ENCODE results near the gene ZNF587. TPM values are rescaled to one million over a fixed set of nuclear protein-coding genes. Genes with fewer than 3 reads are reported as not detected.
"Not testable (repeated sequence)": the region's sequence is repeated elsewhere in the genome, so short reads cannot be mapped to it uniquely, and the experiment has no call there.

ZNF587 gene
- total RNA-seq, 1 experiment from 2014 or later: 25.9 TPM

GRCh38 chr19:57847164-57847563, 2.5 kb upstream of the ZNF587 start:
- H4K20me1 ChIP-seq (ENCODE audit: insufficient read depth); H3K4me2 ChIP-seq (ENCODE audit: low read length); H3K27ac ChIP-seq (ENCODE audit: low read depth, low read length); RAD21 ChIA-PET (ENCODE audit: low non-redundant PET in 1 of 2, low total read pairs in 2 of 2, uncharacterized antibody in 2 of 2, unreplicated experiment in 2 of 2); H2AFZ ChIP-seq (ENCODE audit: low read depth, low read length, poor library complexity, severe bottlenecking); H3K9me2 ChIP-seq (ENCODE audit: insufficient read depth); H3K4me3 ChIP-seq (replicated peaks in 1 of 2; ENCODE audit: low read depth in 1 of 2, low read length in 2 of 2); POLR2A ChIA-PET; DNase-seq (ENCODE audit: low read depth, low spot score); H3K27me3 ChIP-seq (ENCODE audit: insufficient read depth, low read length); ATAC-seq; intact Hi-C loops (cut with micrococcal nuclease); CTCF ChIA-PET; H3K9ac ChIP-seq (ENCODE audit: low read length); H3K9me3 ChIP-seq (ENCODE audit: control insufficient read depth in 1 of 2, insufficient read depth in 1 of 2, low read depth in 1 of 2, low read length in 2 of 2); H3K4me1 ChIP-seq (ENCODE audit: control insufficient read depth in 1 of 2, insufficient read depth in 2 of 2, low read length in 2 of 2); BruUV-seq (replicated peaks): not testable (repeated sequence)
- H3K79me2 ChIP-seq (ENCODE audit: insufficient read depth, low read length): peaks cover 79% of the 10 kb centered on the region
- peaks cover 2 to 12% of the 10 kb centered on the region in 2 experiments; a peak in 3 of 4 replicates for H3K36me3 ChIP-seq (ENCODE audit: control insufficient read depth in 1 of 2, insufficient read depth in 2 of 2, low read length in 2 of 2)

GRCh38 chr19:57849162-57849665, 445 bp upstream of the ZNF587 start:
- Histone ChIP-seq H3K4me2 (ENCODE audit: low read length) (peak overlapping the region; percentile 83), H3K79me2 (ENCODE audit: insufficient read depth, low read length) (peaks cover 79% of the 10 kb centered on the region), H3K4me3 (replicated peaks in 1 of 2; ENCODE audit: low read depth in 1 of 2, low read length in 2 of 2) (peak overlapping the region; percentile 81 to 85; a peak in 3 of 4 replicates), H3K9ac (ENCODE audit: low read length) (peak overlapping the region; percentile 88; the same call in 1 of the 2 replicates)
- BruUV-seq (replicated peaks); H3K9me3 ChIP-seq (ENCODE audit: control insufficient read depth in 1 of 2, insufficient read depth in 1 of 2, low read depth in 1 of 2, low read length in 2 of 2); POLR2A ChIA-PET; H3K27me3 ChIP-seq (ENCODE audit: insufficient read depth, low read length); intact Hi-C loops (cut with micrococcal nuclease); H3K9me2 ChIP-seq (ENCODE audit: insufficient read depth); H3K27ac ChIP-seq (ENCODE audit: low read depth, low read length); RAD21 ChIA-PET (ENCODE audit: low non-redundant PET in 1 of 2, low total read pairs in 2 of 2, uncharacterized antibody in 2 of 2, unreplicated experiment in 2 of 2); H3K36me3 ChIP-seq (ENCODE audit: control insufficient read depth in 1 of 2, insufficient read depth in 2 of 2, low read length in 2 of 2); CTCF ChIA-PET; H3K4me1 ChIP-seq (ENCODE audit: control insufficient read depth in 1 of 2, insufficient read depth in 2 of 2, low read length in 2 of 2); H2AFZ ChIP-seq (ENCODE audit: low read depth, low read length, poor library complexity, severe bottlenecking); H4K20me1 ChIP-seq (ENCODE audit: insufficient read depth); DNase-seq (ENCODE audit: low read depth, low spot score): not testable (repeated sequence)
- peak; percentile 68 for ATAC-seq

GRCh38 chr19:57850553-57851017, 926 bp downstream of the ZNF587 start:
- H4K20me1 ChIP-seq (ENCODE audit: insufficient read depth): peaks cover 3% of the 10 kb centered on the region; the same call in 1 of the 2 replicates
- POLR2A ChIA-PET: no interaction called here
- peak overlapping the region; percentile 83 for H3K4me2 ChIP-seq (ENCODE audit: low read length)
- no peak for TF ChIP-seq POLR2A (IDR thresholded peaks at IDR 0.05; ENCODE audit: borderline replicate concordance, extremely low read depth, insufficient read depth, insufficient read length)
- no peak for TF ChIP-seq JUND (IDR thresholded peaks at IDR 0.05)
- TF ChIP-seq CEBPB (IDR thresholded peaks at IDR 0.05; ENCODE audit: low read depth): no peak
- no peak for TF ChIP-seq EZH2 (IDR thresholded peaks at IDR 0.05)
- no peak for TF ChIP-seq CTCF (IDR thresholded peaks at IDR 0.05 in 2 of 3, conservative IDR thresholded peaks at IDR 0.05 in 1 of 3; ENCODE audit: borderline replicate concordance in 1 of 3, insufficient read depth in 1 of 3, low read depth in 2 of 3, low read length in 2 of 3)
- no peak for TF ChIP-seq SP1 (IDR thresholded peaks at IDR 0.05; ENCODE audit: low read depth)
- no peak for TF ChIP-seq ZFX (IDR thresholded peaks at IDR 0.05)
- TF ChIP-seq REST (IDR thresholded peaks at IDR 0.05; ENCODE audit: low read depth): no peak
- no peak for TF ChIP-seq FOSL1 (IDR thresholded peaks at IDR 0.05; ENCODE audit: low read depth)
- H3K4me1 ChIP-seq (ENCODE audit: control insufficient read depth in 1 of 2, insufficient read depth in 2 of 2, low read length in 2 of 2): peaks cover 2 to 7% of the 10 kb centered on the region in 2 experiments; a peak in 2 of 4 replicates
- H3K4me3 ChIP-seq (replicated peaks in 1 of 2; ENCODE audit: low read depth in 1 of 2, low read length in 2 of 2): peak overlapping the region; percentile 81 to 85
- H3K9me3 ChIP-seq (ENCODE audit: control insufficient read depth in 1 of 2, insufficient read depth in 1 of 2, low read depth in 1 of 2, low read length in 2 of 2): no peaks in the 10 kb centered on the region
- H3K79me2 ChIP-seq (ENCODE audit: insufficient read depth, low read length): peaks cover 77% of the 10 kb centered on the region
- RAD21 ChIA-PET (ENCODE audit: low non-redundant PET in 1 of 2, low total read pairs in 2 of 2, uncharacterized antibody in 2 of 2, unreplicated experiment in 2 of 2): no interaction called here
- H2AFZ ChIP-seq (ENCODE audit: low read depth, low read length, poor library complexity, severe bottlenecking): no peak overlapping the region
- CTCF ChIA-PET: no interaction called here
- DNase-seq (ENCODE audit: low read depth, low spot score): no peak
- no peaks in the 10 kb centered on the region for H3K27me3 ChIP-seq (ENCODE audit: insufficient read depth, low read length)
- H3K27ac ChIP-seq (ENCODE audit: low read depth, low read length): no peak overlapping the region; the same call in 1 of the 2 replicates
- H3K9ac ChIP-seq (ENCODE audit: low read length): peak overlapping the region; percentile 88
- no peak for ATAC-seq
- no peaks in the 10 kb centered on the region for H3K9me2 ChIP-seq (ENCODE audit: insufficient read depth)
- H3K36me3 ChIP-seq (ENCODE audit: control insufficient read depth in 1 of 2, insufficient read depth in 2 of 2, low read length in 2 of 2): peaks cover 0 to under 1% of the 10 kb centered on the region in 2 experiments; a peak in 2 of 4 replicates
- BruUV-seq (replicated peaks): no TSS peak
- intact Hi-C loops (cut with micrococcal nuclease): no loop called here

Data from HCT116 (cell line).